BE2C (cell line): ENCODE results near the gene MRPS27.

Source experiments
- DNase-seq: peaks from one replicate; pipeline ENCODE4 v3.0.0-alpha.2; 2020
- H3K27me3 ChIP-seq: fragments of 250-450 bp; sonication (Bioruptor Pico); 2 replicates; pipeline ENCODE4 v1.5.1; 2020; ENCODE audit warnings: mild to moderate bottlenecking
- H3K36me3 ChIP-seq: fragments of 250-450 bp; sonication (Bioruptor Pico); 2 replicates; pipeline ENCODE4 v1.5.1; 2020; ENCODE audit warnings: mild to moderate bottlenecking
- H3K4me1 ChIP-seq: fragments of 250-450 bp; sonication (Bioruptor Pico); 2 replicates; pipeline ENCODE4 v1.5.1; 2020
- H3K4me3 ChIP-seq: 2 replicates; pipeline ENCODE4 v1.5.1; 2011; ENCODE audit warnings: low read depth, low read length
- H3K9me3 ChIP-seq: fragments of 250-450 bp; sonication (Bioruptor Pico); 2 replicates; pipeline ENCODE4 v1.5.1; 2020
- TF ChIP-seq, protein P1 (sequence below): IDR thresholded peaks from 2 replicates; pipeline ENCODE4 v1.5.1; 2012; ENCODE audit warnings: mild to moderate bottlenecking, low read depth, low read length

The MRPS27 gene

DNA sequence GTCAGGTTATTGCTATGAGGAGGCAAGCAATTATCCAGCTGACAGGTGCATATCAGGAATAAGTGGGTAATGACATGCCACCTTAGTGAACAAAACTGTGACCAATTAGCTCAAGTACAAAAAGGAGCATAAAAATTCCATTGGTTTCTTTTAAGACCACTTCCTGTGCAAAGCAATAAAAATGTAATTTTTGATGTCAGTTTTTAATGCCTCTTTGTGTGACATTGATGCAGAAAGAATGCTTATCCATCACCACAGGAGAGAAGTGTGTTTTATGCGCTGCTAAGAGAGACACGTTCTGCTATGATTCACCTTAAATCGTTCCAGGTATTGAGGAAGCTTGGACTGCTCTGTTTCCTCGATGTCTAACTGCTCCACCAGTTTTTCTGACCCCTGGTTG, 96.7 kb downstream of the MRPS27 start:
- no peaks in the 10 kb centered on the region for H3K9me3 ChIP-seq
- H3K36me3 ChIP-seq, result peaks cover 63% of the 10 kb centered on the region
- no peaks in the 10 kb centered on the region for H3K27me3 ChIP-seq
- no peaks in the 10 kb centered on the region for H3K4me1 ChIP-seq
- no peak overlapping the region for H3K4me3 ChIP-seq
- DNase-seq, result no peak
- TF ChIP-seq, protein P1, sequence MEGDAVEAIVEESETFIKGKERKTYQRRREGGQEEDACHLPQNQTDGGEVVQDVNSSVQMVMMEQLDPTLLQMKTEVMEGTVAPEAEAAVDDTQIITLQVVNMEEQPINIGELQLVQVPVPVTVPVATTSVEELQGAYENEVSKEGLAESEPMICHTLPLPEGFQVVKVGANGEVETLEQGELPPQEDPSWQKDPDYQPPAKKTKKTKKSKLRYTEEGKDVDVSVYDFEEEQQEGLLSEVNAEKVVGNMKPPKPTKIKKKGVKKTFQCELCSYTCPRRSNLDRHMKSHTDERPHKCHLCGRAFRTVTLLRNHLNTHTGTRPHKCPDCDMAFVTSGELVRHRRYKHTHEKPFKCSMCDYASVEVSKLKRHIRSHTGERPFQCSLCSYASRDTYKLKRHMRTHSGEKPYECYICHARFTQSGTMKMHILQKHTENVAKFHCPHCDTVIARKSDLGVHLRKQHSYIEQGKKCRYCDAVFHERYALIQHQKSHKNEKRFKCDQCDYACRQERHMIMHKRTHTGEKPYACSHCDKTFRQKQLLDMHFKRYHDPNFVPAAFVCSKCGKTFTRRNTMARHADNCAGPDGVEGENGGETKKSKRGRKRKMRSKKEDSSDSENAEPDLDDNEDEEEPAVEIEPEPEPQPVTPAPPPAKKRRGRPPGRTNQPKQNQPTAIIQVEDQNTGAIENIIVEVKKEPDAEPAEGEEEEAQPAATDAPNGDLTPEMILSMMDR, result no peak

DNA sequence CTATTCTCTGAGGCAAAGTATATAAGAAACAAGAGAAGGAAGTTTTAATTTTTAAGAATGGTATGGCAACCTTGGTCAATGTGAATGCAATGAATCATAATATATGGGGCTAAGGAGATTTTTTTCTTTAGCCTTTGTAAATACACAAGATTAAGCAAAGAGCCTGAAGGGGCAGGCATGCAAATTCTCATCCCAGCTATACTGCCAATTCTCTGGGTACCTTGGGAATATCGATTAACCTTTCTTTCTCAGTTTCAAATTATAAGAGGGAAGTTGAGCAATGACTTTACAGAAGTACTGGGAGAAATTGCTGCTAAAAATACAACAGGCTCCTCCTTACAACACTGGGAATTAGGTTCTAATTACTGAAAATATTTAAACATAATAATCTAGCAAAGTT, 97.5 kb downstream of the MRPS27 start:
- H3K4me1 ChIP-seq, result no peaks in the 10 kb centered on the region
- no peaks in the 10 kb centered on the region for H3K27me3 ChIP-seq
- no peak for DNase-seq
- H3K36me3 ChIP-seq, result peaks cover 67% of the 10 kb centered on the region
- H3K9me3 ChIP-seq, result no peaks in the 10 kb centered on the region
- TF ChIP-seq, protein P1, result no peak
- H3K4me3 ChIP-seq, result no peak overlapping the region

DNA sequence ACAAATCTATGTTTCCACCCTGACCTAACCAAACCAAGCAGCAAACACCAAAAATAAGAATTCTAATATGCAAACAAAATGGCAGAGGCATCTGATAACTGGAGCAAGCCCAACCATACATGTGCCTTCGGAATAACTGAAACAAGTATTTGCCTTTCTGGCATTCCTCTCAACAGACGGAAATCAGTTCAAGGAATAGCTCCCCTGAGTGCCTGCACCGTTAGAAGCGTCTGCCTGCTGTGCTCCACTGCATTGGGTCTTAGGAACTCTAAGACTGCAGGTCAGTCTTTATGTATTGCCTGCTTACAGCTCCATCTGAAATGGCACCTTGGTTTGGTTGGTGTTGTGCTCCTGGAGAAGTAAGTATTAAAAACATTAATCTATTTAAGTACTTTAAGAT, 98.5 kb downstream of the MRPS27 start:
- TF ChIP-seq, protein P1, result no peak

DNA sequence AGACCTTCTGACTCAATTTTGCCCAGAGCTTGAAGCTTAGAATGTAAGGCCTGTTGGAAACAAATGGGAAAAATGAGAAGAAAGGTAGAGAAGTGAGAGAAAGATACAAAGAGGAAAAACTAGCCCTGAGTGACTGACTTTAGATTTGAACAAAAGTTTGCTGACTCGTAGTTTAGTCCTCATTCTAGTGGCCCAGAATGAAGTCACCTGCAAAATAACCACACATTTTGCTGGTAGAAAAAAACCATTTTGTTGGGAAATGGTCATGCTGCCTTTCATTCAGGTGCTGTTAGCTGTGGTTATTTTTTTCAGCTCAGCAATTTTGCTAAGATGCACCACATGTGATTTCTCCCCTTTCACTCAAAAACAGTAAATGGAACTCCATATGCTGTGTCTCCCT, 98.9 kb downstream of the MRPS27 start:
- H3K4me3 ChIP-seq, result no peak overlapping the region
- H3K9me3 ChIP-seq, result no peaks in the 10 kb centered on the region
- peaks cover 71% of the 10 kb centered on the region for H3K36me3 ChIP-seq
- TF ChIP-seq, protein P1, result no peak
- no peaks in the 10 kb centered on the region for H3K27me3 ChIP-seq
- no peak for DNase-seq
- H3K4me1 ChIP-seq, result no peaks in the 10 kb centered on the region

More for the DNA sequence above, 98.5 kb downstream of the MRPS27 start:
- Histone ChIP-seq H3K36me3 (peaks cover 69% of the 10 kb centered on the region), H3K4me1 (no peaks in the 10 kb centered on the region), H3K9me3 (no peaks in the 10 kb centered on the region), H3K4me3 (no peak overlapping the region), H3K27me3 (no peaks in the 10 kb centered on the region)
- DNase-seq, result no peak

DNA sequence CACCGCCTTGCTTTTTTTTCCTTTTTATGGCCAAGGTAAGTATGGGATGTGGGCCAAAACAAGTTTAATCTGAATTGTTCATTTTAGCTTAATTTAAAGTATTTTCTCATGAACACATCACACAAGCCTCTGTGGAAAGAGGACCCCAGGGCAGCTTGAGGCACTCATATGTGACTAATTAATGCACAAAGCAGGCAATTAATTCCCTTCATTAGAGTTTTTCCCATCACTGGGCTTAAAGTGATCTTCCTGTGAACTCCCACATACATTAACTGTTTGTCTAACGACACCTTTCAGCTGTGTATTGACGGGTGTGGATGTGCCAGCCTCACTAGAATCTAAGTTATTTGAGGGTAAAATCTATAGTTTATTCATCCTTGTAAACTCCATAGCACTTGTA, 103.3 kb downstream of the MRPS27 start:
- no peaks in the 10 kb centered on the region for H3K27me3 ChIP-seq
- no peak overlapping the region for H3K4me3 ChIP-seq
- DNase-seq, result no peak
- TF ChIP-seq, protein P1, result no peak
- no peaks in the 10 kb centered on the region; the same call in 1 of the 2 replicates for H3K4me1 ChIP-seq
- no peaks in the 10 kb centered on the region for H3K9me3 ChIP-seq
- H3K36me3 ChIP-seq, result peaks cover 47% of the 10 kb centered on the region

DNA sequence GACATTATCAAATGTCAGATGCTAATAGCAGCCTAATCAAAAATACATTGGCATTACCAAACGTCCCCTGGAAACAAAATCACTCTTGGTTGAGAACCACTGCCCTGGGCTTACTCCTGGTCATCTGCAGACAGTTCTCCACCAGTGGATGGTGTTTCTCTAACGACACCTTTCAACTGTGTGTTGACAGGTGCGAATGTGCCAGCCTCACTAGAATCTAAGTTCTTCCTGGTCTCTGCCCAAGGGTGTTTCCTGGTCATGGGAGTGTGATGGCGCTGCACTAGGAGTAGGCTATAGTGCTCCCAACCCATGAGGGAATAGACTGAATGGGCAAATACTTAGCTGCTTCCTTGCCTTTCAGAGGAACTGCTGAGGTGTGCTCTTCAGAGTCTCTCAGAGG, 105.9 kb downstream of the MRPS27 start:
- no peak for DNase-seq
- no peaks in the 10 kb centered on the region for H3K9me3 ChIP-seq
- H3K36me3 ChIP-seq, result peaks cover 24% of the 10 kb centered on the region
- H3K4me3 ChIP-seq, result no peak overlapping the region
- H3K4me1 ChIP-seq, result peaks cover 11% of the 10 kb centered on the region
- no peaks in the 10 kb centered on the region for H3K27me3 ChIP-seq
- TF ChIP-seq, protein P1, result no peak
